CD4-positive, alpha-beta T cell treated with Interleukin-1 beta for 1 hour (primary cell): ENCODE results near the gene PDE3B.
"Not testable (repeated sequence)": the region's sequence is repeated elsewhere in the genome, so short reads cannot be mapped to it uniquely, and the experiment has no call there.

Experiments
- DNase-seq, 2 donors: peaks; one replicate each; pipeline ENCODE4 v3.0.0-alpha.2; 2020 to 2022

PDE3B gene

DNA sequence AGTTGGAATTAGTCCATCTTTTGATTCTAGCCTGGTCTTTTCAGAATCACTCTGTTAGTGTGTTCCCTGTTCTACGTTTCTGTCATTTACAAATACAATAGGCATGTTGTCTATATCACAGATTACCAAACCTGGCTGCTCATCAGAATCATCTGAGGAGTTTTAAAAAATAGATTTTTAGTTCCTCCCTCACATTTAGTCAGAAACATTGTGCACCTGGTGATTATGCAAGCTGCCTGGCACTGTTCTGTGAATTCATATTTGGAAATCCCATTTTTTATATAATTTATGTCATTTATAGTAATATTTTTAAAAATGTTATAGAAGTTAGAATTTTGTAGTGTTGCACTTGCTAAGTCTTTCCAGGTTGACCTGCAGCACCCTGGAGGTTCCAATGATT, 107.3 kb downstream of the PDE3B start:
- DNase-seq, result no peak

DNA sequence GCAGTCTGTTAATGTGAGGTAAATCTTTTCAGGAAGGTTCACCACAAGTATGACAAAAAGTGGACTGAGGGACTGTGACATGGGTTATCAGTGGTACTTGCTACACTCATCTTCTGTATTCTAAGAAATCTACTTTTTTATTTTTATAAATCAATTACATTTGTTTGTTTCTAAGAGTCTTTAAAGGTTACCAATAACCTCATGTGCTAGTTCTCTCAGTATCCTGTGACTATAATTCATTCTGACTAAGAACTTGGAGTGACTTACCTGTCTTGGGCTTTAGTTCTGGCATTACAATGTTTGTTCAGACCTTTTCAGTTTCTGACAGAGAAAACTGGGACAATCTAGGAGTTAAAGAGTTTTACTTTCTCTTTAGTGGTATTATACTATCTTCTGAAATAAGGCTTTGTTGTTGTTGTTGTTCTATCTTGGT, 108.4 kb downstream of the PDE3B start:
- DNase-seq, result no peak

DNA sequence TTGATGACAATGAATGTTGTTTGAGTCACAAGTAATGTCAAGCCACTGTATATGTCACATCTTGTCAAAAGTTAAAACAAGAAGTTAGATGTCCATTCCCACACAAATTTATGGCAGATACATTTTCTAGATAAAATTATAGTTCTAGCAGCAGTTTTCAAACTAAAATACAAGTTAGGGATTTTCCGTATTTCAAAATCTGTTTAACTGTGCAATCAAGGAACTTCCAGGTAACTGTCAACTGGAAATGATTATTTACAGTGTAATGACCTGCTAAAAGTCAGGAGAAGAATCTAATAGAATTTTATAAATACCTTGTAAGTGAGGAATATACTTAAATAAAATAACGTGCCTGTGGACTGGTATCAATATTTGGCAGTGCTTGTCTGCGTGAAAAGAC, 111.5 kb downstream of the PDE3B start:
- DNase-seq, result no peak

DNA sequence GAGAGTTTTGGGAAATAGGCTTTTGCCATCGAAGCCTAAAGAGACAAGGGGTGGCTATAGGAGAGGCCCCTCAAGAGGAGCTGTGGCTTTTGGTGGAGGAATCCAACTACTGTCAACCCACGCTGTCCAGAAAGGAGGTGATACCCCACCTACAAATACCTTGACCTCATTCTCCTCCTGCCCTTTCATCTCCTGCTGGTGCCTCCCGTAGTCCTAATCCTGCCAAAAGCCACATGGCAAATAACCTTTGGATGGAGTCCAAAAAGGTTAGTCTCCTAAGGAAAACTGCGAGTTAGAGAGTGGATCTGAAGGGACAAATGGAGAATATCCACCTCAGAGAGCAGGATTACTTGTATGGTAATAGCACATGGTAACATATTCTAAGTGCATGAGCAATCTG, 112.7 kb downstream of the PDE3B start:
- DNase-seq, result no peak

DNA sequence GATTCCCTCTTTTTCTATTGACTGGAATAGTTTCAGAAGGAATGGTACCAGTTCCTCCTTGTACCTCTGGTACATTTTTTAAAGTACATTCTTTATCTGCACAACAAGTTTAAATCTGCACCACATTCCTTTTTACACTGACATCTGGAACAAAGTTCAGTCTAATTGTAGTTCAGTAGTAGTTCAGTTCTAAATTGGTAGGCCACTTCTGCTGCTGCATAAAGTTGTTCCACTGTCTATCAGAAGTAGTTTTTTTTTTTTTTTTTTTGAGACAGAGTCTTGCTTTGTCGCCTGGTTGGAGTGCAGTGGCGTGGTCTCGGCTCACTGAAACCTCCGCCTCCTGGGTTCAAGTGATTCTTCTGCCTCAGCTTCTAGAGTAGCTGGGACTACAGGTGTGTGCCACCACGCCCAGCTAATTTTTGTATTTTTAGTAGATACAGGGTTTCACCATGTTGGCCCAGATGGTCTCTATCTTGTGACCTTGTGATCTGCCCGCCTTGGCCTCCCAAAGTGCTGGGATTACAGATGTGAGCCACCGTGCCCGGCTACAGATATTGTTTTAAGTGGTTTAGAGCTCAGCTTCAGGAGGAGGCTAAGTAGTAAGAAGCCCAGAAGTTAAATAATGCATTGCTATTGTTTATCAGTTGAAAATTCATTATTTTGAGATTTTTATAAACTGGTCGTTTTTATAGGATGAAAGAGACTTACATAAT, 115.9 kb downstream of the PDE3B start:
- not testable (repeated sequence) for DNase-seq

DNA sequence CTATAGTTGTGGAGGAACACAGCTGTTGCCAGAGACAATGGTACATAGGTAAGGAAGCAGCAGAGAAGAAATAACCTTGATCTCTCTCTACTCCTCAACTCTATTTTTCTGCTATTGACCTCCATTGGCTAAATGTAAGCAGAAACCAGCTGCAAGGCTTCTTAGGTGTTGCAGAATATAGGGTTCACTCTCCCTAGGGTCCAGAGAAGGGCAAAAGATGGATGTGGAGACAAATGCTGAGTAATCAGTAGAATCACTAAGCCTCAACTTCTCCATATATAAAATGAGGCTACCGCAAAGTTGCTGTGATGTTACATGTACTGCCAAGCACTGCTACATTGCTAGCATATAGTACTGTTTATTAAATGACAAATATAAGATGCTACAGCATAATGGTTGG, 120.6 kb downstream of the PDE3B start:
- DNase-seq, result no peak

DNA sequence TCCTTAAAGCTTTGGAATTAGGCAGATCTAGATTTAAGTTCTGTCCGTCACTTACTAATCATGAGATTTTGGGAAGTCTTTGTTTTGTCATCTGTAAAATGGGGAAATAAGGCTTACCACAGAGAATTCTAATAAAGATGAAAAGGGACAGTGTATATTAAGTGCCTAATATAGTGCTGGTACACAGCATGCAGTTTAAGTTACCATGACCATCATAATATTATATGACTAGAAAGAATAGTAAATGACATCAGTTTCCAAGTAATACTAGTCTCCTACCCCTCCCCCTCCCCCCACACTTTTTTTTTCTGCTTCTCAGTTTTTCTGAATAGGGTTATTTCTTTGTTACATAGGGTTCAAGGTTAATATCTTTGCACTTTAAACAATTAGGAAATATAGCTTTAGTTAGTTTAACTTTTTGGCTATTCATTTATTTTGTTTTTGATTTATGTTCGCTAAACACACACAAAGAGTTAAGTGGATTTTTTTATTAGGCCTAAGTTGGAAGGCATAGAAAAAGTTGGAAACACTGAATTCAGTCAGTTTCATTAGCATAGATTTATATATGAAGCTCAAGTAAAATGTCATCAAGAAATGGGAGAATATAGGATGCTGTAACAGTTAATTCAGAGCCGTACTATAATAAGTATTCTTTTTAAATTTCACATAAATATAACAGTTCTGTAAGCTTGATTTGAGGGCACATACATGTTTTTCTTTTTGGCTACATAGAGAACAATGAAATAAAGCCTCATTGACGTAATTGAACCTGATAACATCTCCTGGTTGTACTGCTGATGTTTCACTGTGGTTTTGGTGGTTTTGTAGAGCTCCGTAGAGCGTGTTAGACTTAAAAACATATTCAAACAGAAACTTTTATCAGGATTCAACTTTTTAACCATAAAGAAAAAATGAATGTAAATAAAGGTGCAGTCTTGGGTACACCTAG, 121.2 kb downstream of the PDE3B start:
- DNase-seq, result peak; percentile 64 to 85

DNA sequence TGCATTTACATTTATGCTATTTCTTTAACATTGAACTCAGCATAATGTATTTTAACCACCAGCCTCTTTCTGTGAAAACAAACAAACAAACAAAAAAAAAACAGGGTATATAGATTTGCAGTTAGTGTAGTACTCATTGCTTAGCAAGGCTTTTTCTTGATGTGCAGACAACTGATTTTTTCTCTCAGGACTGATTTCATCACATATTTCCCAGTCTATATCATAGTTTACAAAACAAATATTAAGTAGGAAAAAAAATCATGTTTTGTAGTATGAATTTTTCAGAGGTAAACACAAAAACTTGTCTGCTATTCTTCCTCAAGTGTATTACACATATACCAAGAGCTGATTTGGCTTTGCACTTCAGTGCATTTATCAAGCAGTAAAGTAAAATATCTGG, 123.0 kb downstream of the PDE3B start:
- DNase-seq, result no peak

DNA sequence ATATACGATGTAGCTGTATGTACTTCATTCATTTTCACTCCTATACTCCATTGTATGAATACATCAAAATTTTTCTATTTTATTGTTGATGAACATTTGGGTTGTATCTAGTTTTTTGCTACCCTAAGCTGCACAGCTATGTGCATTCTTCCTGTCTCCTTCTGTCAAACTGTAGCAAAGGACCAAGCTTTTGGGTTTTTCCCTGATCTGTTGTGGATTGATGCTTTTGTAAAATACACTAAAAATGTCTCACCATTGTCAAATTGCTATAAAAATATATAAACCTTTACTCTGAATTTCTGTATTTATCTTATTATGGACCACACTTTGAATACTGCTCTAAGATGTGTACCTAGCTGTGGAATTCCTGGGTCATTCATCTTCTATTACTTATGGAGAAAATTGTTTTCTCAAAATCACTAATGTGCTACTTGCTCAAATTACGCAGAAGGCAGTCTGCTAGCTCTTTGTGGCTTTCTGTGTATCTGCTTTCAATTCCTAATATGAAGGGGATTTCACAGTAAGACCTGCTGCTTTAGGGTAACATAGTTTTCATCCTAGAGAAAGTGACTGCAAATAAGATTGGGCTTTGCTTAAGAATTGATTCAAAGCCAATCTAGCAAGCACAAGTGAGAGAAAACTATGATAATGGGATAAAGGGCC, 125.1 kb downstream of the PDE3B start:
- peak in 1 of 2 donors; percentile 35 for DNase-seq

DNA sequence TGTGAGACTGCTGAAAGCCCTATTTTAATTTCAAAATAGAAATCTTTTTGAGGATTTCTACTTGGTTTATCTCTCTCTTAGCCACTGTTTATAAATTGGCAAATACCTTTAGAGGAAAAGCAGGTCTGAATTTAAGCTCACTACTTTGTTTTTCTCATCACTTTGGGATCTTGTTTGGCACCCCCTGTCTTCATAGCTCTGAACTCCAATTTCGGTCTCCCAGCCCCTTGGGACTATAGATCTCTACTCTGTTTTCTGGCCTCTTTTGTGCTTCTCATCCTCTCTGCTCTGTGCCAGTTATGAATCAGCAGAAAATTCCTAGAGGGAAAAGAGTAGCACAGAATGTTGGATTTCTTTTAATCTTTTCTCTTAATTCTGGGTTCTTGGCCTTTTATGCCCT, 130.2 kb downstream of the PDE3B start:
- no peak for DNase-seq

DNA sequence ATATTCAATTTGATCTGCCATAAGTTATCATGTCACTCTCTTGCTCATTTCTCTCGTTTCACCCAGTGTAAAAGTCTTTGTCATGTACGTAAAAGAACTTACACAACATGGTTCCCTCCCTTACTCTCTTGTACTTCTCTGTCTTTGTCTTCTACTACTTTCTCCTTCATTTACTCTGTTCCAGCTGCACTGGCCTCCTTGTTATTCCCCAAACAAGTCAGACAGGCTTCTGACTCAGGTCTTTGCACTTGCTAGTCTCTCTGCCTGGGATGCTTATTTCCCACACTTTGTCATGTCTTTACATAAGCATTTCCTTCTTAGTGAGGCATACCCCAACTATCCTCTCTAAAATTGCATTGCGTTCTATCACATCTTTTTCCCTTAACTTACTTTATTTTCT, 131.1 kb downstream of the PDE3B start:
- DNase-seq, result no peak

DNA sequence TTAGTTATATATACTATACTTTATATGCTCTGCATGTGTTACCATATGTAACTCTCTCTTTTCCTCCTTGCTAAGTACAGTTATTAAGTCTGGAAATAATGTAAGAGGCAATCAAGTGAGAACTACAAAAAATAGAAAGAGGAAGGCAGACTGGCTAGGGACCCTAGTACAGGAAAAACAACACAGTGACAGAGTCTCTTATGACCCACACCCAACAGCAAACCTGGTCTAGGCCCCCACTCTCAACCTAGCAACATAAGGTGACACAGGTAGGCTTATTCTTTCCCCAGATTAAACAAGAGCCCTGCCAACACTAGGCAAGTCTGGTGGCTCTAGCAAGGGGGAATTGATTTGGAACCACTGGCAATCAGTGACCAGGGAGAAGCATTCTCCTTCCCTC, 132.3 kb downstream of the PDE3B start:
- DNase-seq, result no peak

DNA sequence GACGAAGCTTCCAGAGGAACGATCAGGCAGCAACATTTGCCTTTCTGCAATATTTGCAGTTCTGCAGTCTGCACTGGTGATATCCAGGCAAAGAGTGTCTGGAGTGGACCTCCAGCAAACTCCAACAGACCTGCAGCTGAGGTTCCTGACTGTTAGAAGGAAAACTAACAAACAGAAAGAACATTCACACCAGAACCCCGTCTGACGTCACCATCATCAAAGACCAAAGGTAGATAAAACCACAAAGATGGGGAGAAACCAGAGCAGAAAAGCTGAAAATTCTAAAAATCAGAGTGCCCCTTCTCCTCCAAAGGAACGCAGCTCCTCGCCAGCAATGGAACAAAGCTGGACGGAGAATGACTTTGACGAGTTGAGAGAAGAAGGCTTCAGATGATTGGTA, 134.9 kb downstream of the PDE3B start:
- not testable (repeated sequence) for DNase-seq

DNA sequence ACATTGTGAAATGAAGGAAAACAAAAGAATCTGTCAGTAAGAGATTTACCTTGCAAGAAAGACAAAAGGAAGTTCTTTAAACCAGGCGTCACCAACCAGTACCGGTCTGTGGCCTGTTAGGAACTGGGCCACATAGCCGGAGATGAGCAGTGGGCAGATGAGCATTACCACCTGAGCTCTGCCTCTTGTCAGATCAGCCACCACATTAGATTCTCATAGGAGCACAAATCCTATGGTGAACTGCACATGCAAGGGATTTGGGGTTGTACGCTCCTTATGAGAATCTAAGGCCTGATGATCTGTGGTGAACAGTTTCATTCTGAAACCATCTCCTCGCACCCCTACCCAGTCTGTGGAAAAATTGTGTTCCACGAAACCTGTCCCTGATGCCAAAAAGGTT, 140.2 kb downstream of the PDE3B start:
- no peak for DNase-seq

DNA sequence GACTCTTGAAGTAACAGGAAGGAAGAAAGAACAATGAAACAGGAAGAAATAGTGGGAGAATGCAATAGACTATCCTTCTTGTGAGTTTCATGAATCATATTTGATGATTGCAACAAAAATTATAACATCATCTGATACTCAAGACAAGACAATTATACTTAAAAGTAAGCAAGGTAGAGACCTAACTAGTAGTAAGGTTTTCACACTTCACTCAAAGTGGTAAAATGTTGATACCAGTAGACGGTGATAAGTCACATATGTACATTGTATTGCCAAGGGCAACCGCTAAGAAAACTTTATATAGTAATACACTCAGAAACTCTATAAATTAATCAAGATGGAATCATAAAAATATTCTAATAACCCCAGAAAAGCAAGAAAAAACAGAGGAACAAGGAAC, 140.6 kb downstream of the PDE3B start:
- no peak for DNase-seq

DNA sequence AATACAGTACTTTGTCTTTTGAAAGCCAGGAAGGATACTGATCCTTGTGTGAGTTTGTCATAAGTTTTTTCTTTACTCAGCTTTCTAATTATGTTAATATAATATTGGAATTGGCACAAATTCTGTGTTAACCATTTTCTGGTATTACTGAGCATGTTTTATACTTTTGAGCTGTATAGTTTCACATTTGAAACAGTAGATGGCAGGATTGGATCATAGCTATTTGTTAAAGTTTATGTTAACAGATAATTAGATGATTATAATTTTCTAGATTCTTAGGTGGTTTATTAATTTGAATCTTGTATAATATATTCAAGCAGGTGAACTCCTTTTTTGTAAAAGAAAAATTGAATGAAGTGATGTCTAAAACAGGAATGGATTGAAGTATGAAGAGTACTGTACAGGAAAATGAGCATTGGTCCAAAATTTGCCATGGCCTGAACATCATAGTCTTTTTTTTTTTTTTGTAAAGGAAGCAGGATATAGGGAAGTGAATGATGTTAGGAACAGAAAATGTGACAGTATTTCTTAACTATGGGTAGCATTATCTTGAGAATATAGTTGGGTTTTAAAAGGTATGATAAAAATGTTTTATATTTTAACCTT, 146.4 kb downstream of the PDE3B start:
- peak in 1 of 2 donors; percentile 40 for DNase-seq

DNA sequence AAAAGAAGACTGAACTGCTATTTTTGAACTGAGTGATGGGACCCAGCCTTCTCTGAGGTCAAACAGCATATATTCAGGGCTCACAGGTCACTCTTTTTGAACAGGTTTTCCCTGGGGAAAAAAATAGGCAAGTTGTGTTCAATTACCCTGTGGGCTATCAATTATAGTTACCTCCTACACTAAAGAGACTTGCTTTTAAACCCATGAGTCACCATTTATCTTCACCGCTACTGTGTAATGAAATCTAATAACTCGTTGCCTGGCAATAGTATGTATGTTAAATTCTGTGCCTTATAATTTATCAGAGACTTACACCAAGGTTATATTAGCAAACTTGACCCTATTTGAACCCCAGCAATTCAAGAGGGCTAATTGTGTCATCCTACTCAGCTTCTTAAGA, 149.9 kb downstream of the PDE3B start:
- DNase-seq, result no peak

DNA sequence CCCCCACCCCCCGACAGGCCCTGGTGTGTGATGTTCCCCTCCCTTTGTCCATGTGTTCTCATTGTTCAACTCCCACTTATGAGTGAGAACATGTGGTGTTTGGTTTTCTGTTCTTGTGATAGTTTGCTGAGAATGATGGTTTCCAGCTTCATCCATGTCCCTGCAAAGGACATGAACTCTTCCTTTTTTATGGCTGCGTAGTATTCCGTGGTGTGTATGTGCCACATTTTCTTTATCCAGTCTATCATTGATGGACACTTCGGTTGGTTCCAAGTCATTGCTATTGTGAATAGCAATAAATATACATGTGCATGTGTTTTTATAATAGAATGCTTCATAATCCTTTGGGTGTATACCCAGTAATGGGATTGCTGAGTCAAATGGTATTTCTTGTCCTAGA, 152.4 kb downstream of the PDE3B start:
- DNase-seq, result not testable (repeated sequence)

DNA sequence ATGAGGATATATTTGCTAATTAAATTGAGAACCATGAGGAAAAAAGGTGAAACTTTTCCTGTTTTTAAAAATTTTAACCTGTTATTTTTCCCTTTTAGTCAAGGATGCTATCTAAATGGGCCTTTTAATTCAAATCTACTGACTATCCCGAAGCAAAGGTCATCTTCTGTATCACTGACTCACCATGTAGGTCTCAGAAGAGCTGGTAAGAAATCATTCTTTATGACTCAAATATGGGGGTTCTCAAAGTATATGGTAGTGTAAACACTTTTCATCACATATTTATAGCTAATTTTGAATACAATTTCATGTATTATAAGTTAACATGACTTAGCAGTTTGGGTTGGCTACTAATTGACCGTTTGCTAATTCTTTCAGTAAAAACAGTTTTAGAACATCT, 160.2 kb downstream of the PDE3B start:
- no peak for DNase-seq

DNA sequence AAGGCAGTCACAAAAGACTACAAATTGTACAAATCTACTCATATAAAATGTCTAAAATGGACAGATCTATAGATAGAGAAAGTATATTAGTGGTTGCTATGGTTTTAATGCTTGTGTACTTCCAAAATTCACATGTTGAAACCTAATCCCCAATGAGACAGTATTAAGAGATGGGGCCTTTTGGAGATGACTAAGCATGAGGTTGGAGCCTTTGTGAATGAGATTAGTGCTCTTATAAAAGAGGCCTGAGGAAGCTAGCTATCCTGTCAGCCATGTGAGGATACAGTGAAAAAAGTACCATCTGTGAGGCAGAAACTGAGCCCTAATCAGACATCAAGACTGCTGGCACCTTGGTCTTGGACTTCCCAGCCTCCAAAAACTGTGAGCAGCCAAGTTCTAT, 165.9 kb downstream of the PDE3B start:
- DNase-seq, result no peak

DNA sequence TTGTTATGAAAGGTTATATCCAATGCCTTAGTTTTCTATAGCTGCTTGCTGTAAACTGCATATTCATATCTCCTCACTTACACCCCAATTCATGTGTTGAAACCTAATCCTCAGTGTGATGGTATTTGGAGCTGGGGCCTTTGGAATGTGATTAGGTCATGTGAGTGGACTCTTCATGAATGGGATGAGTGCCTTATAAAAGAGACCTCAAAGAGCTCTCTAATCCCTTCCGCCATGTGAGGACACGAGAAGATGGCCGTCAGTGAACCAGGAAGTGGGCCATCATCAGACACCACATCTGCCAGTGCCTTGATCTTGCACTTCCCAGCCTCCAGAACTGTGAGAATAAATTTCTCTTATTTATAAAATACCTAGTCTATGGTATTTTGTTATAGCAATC, 169.2 kb downstream of the PDE3B start:
- no peak for DNase-seq

DNA sequence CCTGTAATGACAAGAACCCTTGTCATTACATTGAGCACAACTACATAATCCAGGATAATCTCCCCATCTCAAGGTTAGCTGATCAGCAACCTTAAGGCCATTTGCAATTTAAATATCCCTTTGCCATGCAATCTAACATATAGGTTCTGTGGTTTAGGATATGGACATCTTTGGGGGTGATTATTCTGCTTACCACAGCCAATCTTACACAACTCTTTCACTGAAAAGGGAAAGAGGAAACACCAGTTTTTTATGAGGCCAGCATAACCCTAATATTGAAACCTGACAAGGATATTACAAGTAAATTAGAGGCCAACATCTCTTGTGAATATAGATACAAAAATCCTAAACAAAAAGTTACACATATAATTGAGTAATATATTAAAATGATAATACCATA, 169.9 kb downstream of the PDE3B start:
- no peak for DNase-seq

DNA sequence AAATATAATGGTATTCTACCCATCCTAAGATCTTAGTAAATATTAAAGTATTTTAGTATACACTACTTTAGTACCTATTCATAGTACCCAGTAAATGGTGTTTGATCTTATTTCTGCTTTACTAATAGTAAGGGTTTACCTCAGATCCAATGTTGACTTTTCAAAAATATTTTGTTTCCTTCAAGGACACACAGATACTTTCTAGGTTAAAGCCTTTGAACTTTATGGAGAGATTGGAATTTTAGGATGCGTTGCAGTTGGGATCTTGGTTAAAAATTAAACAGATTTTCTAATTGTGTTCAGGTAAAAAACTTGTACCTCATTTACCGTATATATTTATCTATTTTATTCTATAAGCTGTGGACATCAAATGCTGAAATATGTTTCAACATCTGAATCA, 175.2 kb downstream of the PDE3B start:
- DNase-seq, result no peak
